Stomach (tissue), 9 donors: ENCODE results near the gene TAF1B. TPM values are rescaled to one million over a fixed set of nuclear protein-coding genes. Genes with fewer than 3 reads are reported as not detected.

ENCODE experiments used
- DNase-seq, 2 donors: peaks; one replicate each; pipeline versions ENCODE4 v3.0.0 to v3.0.0-alpha.2; 2013 to 2019
- H3K27ac ChIP-seq, 5 donors: fragments of 200-600 bp in 4 of 5; sonication (generic) in 4 of 5; one replicate each; pipeline ENCODE4 v1.5.1; 2013 to 2019; ENCODE audit warnings: mild to moderate bottlenecking in 1 of 5, moderate library complexity in 1 of 5
- H3K27me3 ChIP-seq, 3 donors: fragments of 200-600 bp; sonication (generic); one replicate each; pipeline ENCODE4 v1.5.1; 2017 to 2019; ENCODE audit warnings: mixed run types in 1 of 3
- H3K36me3 ChIP-seq, 4 donors: fragments of 200-600 bp; sonication (generic); 1 replicate in 3 of 4; 2 replicates in 1 of 4; pipeline ENCODE4 v1.5.1; 2016 to 2019
- H3K4me1 ChIP-seq, 4 donors: fragments of 200-600 bp; sonication (generic); one replicate each; pipeline ENCODE4 v1.5.1; 2016 to 2019
- H3K4me3 ChIP-seq, 4 donors: fragments of 200-600 bp; sonication (generic) in 3 of 4; one replicate each; pipeline ENCODE4 v1.5.1; 2016 to 2019; ENCODE audit warnings: mild to moderate bottlenecking in 1 of 4
- H3K9me3 ChIP-seq, 4 donors: fragments of 200-600 bp; sonication (generic); one replicate each; pipeline ENCODE4 v1.5.1; 2016 to 2019
- EP300 ChIP-seq: sonication (generic); formaldehyde crosslinking; IDR thresholded peaks from one replicate; pipeline ENCODE4 v1.6.1; 2017; ENCODE audit warnings: antibody characterized with exemption
- POLR2A ChIP-seq, 4 donors: fragments of 450-650 bp; IDR thresholded peaks; one replicate each; pipeline ENCODE4 v1.6.1; 2016; ENCODE audit warnings: antibody characterized with exemption in 4 of 4, control low read depth in 2 of 4, mild to moderate bottlenecking in 1 of 4, moderate library complexity in 1 of 4
- POLR2AphosphoS5 ChIP-seq, 3 donors: sonication (generic); formaldehyde crosslinking; IDR thresholded peaks; one replicate each; pipeline ENCODE4 v1.6.1; 2016; ENCODE audit warnings: antibody characterized with exemption in 3 of 3
- WGBS, 5 donors: extraction: QIAGEN DNeasy Blood & Tissue Kit in 3 of 5; methylation state at CpG; one replicate each; pipeline versions ENCODE4 v1.1.5 to v1.1.7; 2013 to 2018; 5-methylcytosine and 5-hydroxymethylcytosine counted together
- intact Hi-C: fragments of 100-400 bp; cut with DNase I; formaldehyde crosslinking; loops from one replicate; pipeline ENCODE4 v1.15.1; 2023; ENCODE audit warnings: low total_unique reads
- polyA plus RNA-seq, 3 donors: library from polyadenylated mRNA; stranded (reverse); fragments of 200-250 nt; gene quantifications; one replicate each; pipeline ENCODE4 v1.2.3, GENCODE V29; 2013
- total RNA-seq, 5 donors: library from RNA; depleted of rRNA; stranded (reverse); fragments of >200 nt; gene quantifications; one replicate each; pipeline versions ENCODE4 v1.1.0 to v1.2.3, GENCODE V29; 2014 to 2016
- TF ChIP-seq, protein P1 (sequence below), 7 experiments: fragments of 450-650 bp in 4 of 7; fragments of 200-600 bp in 3 of 7; sonication (generic) in 3 of 7; IDR thresholded peaks; one replicate each; pipeline ENCODE4 v1.5.1; 2016 to 2019; ENCODE audit warnings: antibody characterized with exemption in 7 of 7, control low read depth in 2 of 7, mild to moderate bottlenecking in 1 of 7
- donor health status: healthy with polysubstance abuse.
- donor health status: Bipolar disorder and iron deficiency.
- donor health status: healthy.

Gene TAF1B
- total and polyA plus RNA-seq, 8 donors = 3.8 to 34.6 (median 6.4) TPM

DNA sequence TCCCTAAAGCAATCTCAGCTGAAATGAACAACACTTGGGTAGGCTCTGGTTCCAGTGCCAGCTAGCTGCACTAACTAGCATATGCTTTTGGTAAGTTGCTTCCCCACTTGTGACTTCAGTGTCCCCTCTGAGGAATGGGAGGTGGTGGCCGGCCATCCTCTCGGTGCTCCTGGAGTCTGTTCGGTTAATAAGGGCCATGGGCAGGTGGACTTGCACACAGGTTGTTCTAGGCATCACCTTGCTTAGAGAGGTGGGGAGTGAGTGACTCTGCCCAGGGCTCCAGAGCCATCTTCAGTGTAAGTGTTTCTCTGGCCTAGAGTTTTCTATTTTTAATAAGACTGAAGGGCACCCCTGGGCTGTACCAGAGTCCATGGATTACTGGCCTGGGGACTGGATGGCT is 18.8 kb upstream of the TAF1B start:
- H3K27me3 ChIP-seq = no peaks in the 10 kb centered on the region
- 95 to 100% (median 97%) methylated on average over 3 of the region's 3 CpGs for WGBS, 5 donors
- intact Hi-C loops = no loop called here
- H3K27ac ChIP-seq = no peak overlapping the region
- DNase-seq = no peak
- TF ChIP-seq POLR2A (IDR thresholded peaks at IDR 0.05) (no peak), EP300 (no peak), POLR2AphosphoS5 (IDR thresholded peaks at IDR 0.05) (no peak)
- TF ChIP-seq, protein P1, sequence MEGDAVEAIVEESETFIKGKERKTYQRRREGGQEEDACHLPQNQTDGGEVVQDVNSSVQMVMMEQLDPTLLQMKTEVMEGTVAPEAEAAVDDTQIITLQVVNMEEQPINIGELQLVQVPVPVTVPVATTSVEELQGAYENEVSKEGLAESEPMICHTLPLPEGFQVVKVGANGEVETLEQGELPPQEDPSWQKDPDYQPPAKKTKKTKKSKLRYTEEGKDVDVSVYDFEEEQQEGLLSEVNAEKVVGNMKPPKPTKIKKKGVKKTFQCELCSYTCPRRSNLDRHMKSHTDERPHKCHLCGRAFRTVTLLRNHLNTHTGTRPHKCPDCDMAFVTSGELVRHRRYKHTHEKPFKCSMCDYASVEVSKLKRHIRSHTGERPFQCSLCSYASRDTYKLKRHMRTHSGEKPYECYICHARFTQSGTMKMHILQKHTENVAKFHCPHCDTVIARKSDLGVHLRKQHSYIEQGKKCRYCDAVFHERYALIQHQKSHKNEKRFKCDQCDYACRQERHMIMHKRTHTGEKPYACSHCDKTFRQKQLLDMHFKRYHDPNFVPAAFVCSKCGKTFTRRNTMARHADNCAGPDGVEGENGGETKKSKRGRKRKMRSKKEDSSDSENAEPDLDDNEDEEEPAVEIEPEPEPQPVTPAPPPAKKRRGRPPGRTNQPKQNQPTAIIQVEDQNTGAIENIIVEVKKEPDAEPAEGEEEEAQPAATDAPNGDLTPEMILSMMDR (IDR thresholded peaks at IDR 0.05) = no peak
- no peaks in the 10 kb centered on the region for H3K36me3 ChIP-seq
- no peak overlapping the region for H3K4me3 ChIP-seq
- H3K9me3 ChIP-seq = no peaks in the 10 kb centered on the region
- H3K4me1 ChIP-seq = no peaks in the 10 kb centered on the region

DNA sequence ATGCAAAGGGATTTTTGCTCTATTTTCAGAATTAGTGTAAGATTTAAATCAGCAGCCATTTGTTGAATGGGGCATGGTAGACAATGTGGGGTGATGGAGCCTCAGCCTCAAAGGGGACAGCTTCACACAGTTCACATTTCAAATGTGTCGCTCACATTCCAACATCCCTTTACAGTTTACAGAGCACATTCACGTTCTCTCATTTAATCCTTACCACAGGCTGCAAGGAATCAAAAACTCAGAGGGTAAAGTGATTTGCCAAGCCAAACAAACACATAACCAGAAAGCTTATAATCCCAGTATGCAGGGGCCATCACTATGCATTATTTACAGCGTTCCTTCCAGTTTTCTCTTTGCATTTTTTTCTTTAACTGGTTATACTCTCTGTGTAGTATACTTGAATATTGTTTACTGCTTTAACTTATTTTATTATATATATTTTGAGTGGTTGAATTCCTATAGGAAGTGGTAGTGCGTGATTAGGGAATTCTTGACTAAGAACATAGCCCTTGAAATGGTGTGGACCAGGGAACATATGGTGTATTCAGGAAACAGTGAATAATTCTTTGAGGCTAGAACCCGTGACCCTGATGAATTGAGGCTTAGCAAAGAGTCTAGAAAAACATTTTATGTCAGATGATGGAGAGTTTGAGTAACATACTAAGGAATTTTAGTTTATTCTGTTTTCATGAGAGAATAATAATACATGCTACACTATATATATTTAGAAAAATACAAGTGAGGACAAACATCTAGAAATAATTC is 18.1 kb upstream of the TAF1B start:
- DNase-seq = no peak
- Histone ChIP-seq H3K4me1 (no peaks in the 10 kb centered on the region), H3K9me3 (no peaks in the 10 kb centered on the region), H3K27me3 (no peaks in the 10 kb centered on the region), H3K27ac (no peak overlapping the region), H3K36me3 (no peaks in the 10 kb centered on the region), H3K4me3 (no peak overlapping the region)
- intact Hi-C loops = no loop called here
- 74 to 81% (median 78%) methylated on average over 5 of the region's 5 CpGs for WGBS, 5 donors
- no peak for TF ChIP-seq POLR2A (IDR thresholded peaks at IDR 0.05)
- TF ChIP-seq POLR2AphosphoS5 (IDR thresholded peaks at IDR 0.05) = no peak
- TF ChIP-seq, protein P1 (IDR thresholded peaks at IDR 0.05) = no peak
- no peak for TF ChIP-seq EP300

DNA sequence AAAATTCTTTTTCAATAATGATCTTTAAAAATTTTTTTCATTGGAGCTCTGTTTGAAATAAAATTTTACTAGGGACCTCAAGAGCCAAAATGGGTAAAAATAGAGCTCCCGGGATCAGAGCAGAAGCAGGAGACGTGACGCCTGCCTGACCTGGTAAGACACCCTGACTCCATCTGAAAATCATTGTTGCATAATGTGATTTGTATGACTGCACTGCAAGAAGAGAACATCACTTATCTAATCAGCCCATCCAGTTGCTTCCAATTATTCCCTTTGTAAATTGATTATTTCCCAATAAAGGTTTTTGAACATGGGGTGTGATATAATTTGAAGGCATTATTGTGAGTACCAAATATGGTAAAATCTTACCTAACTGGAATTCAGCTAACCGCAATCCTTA is 17.1 kb upstream of the TAF1B start:
- Histone ChIP-seq H3K4me3 (no peak overlapping the region), H3K4me1 (peaks cover 0 to 7% (median 2%) of the 10 kb centered on the region in 4 donors), H3K36me3 (no peaks in the 10 kb centered on the region), H3K9me3 (no peaks in the 10 kb centered on the region), H3K27me3 (no peaks in the 10 kb centered on the region), H3K27ac (no peak overlapping the region)
- WGBS, 5 donors = 71 to 95% (median 82%) methylated on average over 4 of the region's 4 CpGs
- DNase-seq = no peak
- intact Hi-C loops = no loop called here
- TF ChIP-seq EP300 (no peak), POLR2A (IDR thresholded peaks at IDR 0.05) (no peak), POLR2AphosphoS5 (IDR thresholded peaks at IDR 0.05) (no peak)
- TF ChIP-seq, protein P1 (IDR thresholded peaks at IDR 0.05) = no peak

DNA sequence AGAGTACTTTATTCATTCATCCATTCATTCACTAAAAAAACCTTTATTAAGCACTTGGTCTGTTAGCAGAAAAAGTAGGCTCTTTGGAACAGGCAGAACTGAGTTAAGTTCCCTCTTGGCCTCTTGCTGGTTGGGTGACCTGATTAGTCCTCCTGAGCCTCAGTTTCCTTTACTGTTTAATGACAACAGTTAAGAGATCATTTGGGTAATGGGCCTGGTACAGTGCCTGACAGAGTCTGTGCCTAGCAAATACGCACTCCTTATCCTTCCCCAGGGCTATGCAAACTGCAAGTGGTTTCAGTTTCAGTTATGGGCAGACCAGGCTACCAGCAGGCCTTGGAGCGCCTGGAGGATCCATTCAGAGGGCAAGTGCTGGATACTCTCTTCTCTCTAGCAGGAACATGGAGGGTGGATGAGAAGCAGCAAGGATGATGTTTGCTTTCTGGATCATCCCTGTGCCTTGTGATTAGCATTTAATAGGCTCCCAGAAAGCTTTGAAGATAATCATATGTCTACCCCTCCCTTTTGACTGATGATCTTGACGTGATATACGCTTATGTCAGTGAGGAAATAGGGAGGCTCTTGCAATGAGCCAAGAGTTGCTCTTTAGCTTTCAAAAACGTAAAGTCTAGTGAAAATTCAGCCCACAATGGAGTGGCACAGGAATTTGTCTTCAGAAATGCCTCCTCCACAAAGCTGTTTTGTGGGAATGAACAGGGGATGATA is 12.4 kb upstream of the TAF1B start:
- H3K27ac ChIP-seq = peak overlapping the region; percentile 68 to 89 (median 78)
- TF ChIP-seq EP300 = no peak
- no peak for TF ChIP-seq POLR2A (IDR thresholded peaks at IDR 0.05)
- TF ChIP-seq POLR2AphosphoS5 (IDR thresholded peaks at IDR 0.05) = no peak
- TF ChIP-seq, protein P1 (IDR thresholded peaks at IDR 0.05) = no peak
- peaks cover 0 to 9% (median 4%) of the 10 kb centered on the region in 4 donors for H3K4me1 ChIP-seq
- WGBS, 5 donors = 30 to 51% (median 44%) methylated on average over 5 of the region's 5 CpGs
- DNase-seq = peak; percentile 58 to 75
- no peaks in the 10 kb centered on the region for H3K27me3 ChIP-seq
- no peak overlapping the region for H3K4me3 ChIP-seq
- intact Hi-C loops = no loop called here
- no peaks in the 10 kb centered on the region for H3K9me3 ChIP-seq
- H3K36me3 ChIP-seq = no peaks in the 10 kb centered on the region
